SK-N-SH (cell line): ENCODE measurements around the gene MAPK6. TPM values are rescaled to one million over a fixed set of nuclear protein-coding genes. Genes with fewer than 3 reads are reported as not detected.
A peak's percentile ranks its signal among the peaks of the same experiment; 100 is the strongest.

Experiments
- CTCF ChIA-PET: fragments of 300-600, 350-600 bp; formaldehyde crosslinking; extraction: SDS; loops from one replicate; lab custom pipeline; 2021; lab: Yijun Ruan, JAX
- POLR2A ChIA-PET: fragments of 350-600 bp; sonication (Branson Sonifier 250); formaldehyde crosslinking; extraction: SDS; loops from one replicate; lab custom pipeline; 2020; ENCODE audit warnings: antibody characterized with exemption, inconsistent platforms; lab: Yijun Ruan, JAX
- DNase-seq: peaks from one replicate; pipeline ENCODE4 v3.0.0; 2012
- H2AFZ ChIP-seq: fragments of 200-600 bp; sonication (generic); 2 replicates; pipeline ENCODE4 v1.8.1; 2016; ENCODE audit warnings: antibody characterized with exemption, mild to moderate bottlenecking, low read depth
- H3F3A ChIP-seq: fragments of 200-600 bp; sonication (generic); replicated peaks from 2 replicates; pipeline ENCODE3; 2016; ENCODE audit warnings: antibody characterized with exemption, mild to moderate bottlenecking; ENCODE audit not compliant: insufficient read depth
- H3K27ac ChIP-seq, 2 experiments: fragments of 200-500 bp in 1 of 2; fragments of 200-600 bp in 1 of 2; sonication (Bioruptor generic) in 1 of 2; sonication (generic), shearing (Covaris generic) in 1 of 2; 2 replicates each; pipeline versions ENCODE4 v1.5.1 to v1.6.1; 2014 to 2016; ENCODE audit warnings: low read depth in 2 of 2, inconsistent platforms in 1 of 2, low read length in 1 of 2, mild to moderate bottlenecking in 1 of 2, mixed read lengths in 1 of 2
- H3K27me3 ChIP-seq: fragments of 200-600 bp; sonication (generic), shearing (Covaris generic); 2 replicates; pipeline ENCODE4 v1.6.1; 2016; ENCODE audit warnings: mixed run types; ENCODE audit not compliant: insufficient read depth
- H3K36me3 ChIP-seq, 2 experiments: fragments of 200-500 bp in 1 of 2; fragments of 200-600 bp in 1 of 2; sonication (Bioruptor generic) in 1 of 2; sonication (generic) in 1 of 2; replicated peaks in 1 of 2; 2 replicates each; pipeline versions ENCODE3 to v1.5.1; 2014 to 2016; ENCODE audit warnings: low read length in 1 of 2, mild to moderate bottlenecking in 1 of 2; ENCODE audit not compliant: insufficient read depth in 2 of 2, control insufficient read depth in 1 of 2
- H3K4me1 ChIP-seq, 2 experiments: fragments of 200-500 bp in 1 of 2; fragments of 200-600 bp in 1 of 2; sonication (Bioruptor generic) in 1 of 2; sonication (generic), shearing (Covaris generic) in 1 of 2; 2 replicates each; pipeline versions ENCODE4 v1.5.1 to v1.6.1; 2014 to 2016; ENCODE audit warnings: low read depth in 1 of 2, low read length in 1 of 2, mixed run types in 1 of 2; ENCODE audit not compliant: insufficient read depth in 2 of 2, control insufficient read depth in 1 of 2
- H3K4me2 ChIP-seq: fragments of 200-600 bp; sonication (generic), shearing (Covaris generic); 2 replicates; pipeline ENCODE4 v1.6.1; 2017; ENCODE audit warnings: mixed run types
- H3K4me3 ChIP-seq, 2 experiments: fragments of 200-500 bp in 1 of 2; fragments of 200-600 bp in 1 of 2; sonication (Bioruptor generic) in 1 of 2; sonication (generic), shearing (Covaris generic) in 1 of 2; 2 replicates each; pipeline versions ENCODE4 v1.5.1 to v1.8.1; 2014 to 2016; ENCODE audit warnings: low read depth in 2 of 2, inconsistent platforms in 1 of 2, low read length in 1 of 2, mild to moderate bottlenecking in 1 of 2, mixed read lengths in 1 of 2, moderate library complexity in 1 of 2
- H3K79me2 ChIP-seq: fragments of 200-600 bp; sonication (generic); 2 replicates; pipeline ENCODE4 v1.8.1; 2017; ENCODE audit warnings: mild to moderate bottlenecking; ENCODE audit not compliant: insufficient read depth
- H3K9ac ChIP-seq: fragments of 200-600 bp; sonication (generic); 2 replicates; pipeline ENCODE4 v1.6.1; 2017; ENCODE audit warnings: mixed run types
- H3K9me2 ChIP-seq: fragments of 200-600 bp; sonication (generic); 2 replicates; pipeline ENCODE4 v1.6.1; 2017; ENCODE audit warnings: mixed run types
- H3K9me3 ChIP-seq: fragments of 200-600 bp; sonication (generic); 2 replicates; pipeline ENCODE4 v1.6.1; 2017; ENCODE audit warnings: mixed run types, mild to moderate bottlenecking, moderate library complexity
- H4K20me1 ChIP-seq: fragments of 200-600 bp; sonication (generic); 2 replicates; pipeline ENCODE4 v1.6.1; 2017; ENCODE audit warnings: mild to moderate bottlenecking, mixed run types; ENCODE audit not compliant: insufficient read depth
- CHD2 ChIP-seq: fragments of 150-350 bp; IDR thresholded peaks from 2 replicates; pipeline ENCODE4 v1.6.1; 2018; ENCODE audit warnings: low read length; ENCODE audit not compliant: partially characterized antibody
- ELF1 ChIP-seq: IDR thresholded peaks from 2 replicates; pipeline ENCODE4 v1.4.0; 2012
- EP300 ChIP-seq, 2 experiments: IDR thresholded peaks; 2 replicates each; pipeline versions ENCODE4 v1.4.0 to v1.6.1; 2012; ENCODE audit warnings: borderline replicate concordance in 1 of 2, low read depth in 1 of 2, low read length in 1 of 2
- FOSL2 ChIP-seq: IDR thresholded peaks from 2 replicates; pipeline ENCODE4 v1.4.0; 2012; ENCODE audit warnings: low read depth, mild to moderate bottlenecking, moderate library complexity, borderline replicate concordance
- FOXJ3 ChIP-seq: sonication (generic); formaldehyde crosslinking; IDR thresholded peaks from 2 replicates; pipeline ENCODE4 v1.5.1; 2020; ENCODE audit warnings: mild to moderate bottlenecking, missing genetic modification reagents
- FOXM1 ChIP-seq: IDR thresholded peaks from 2 replicates; pipeline ENCODE4 v1.4.0; 2012; ENCODE audit warnings: low read depth, mild to moderate bottlenecking
- GABPA ChIP-seq: IDR thresholded peaks from 2 replicates; pipeline ENCODE4 v1.4.0; 2012; ENCODE audit warnings: low read depth, mild to moderate bottlenecking
- MEF2A ChIP-seq: IDR thresholded peaks from 2 replicates; pipeline ENCODE4 v1.4.0; 2012; ENCODE audit warnings: low read depth, borderline replicate concordance
- NRF1 ChIP-seq: IDR thresholded peaks from 2 replicates; pipeline ENCODE4 v1.6.1; 2012; ENCODE audit warnings: low read depth, mild to moderate bottlenecking, low read length
- POLR2AphosphoS5 ChIP-seq: IDR thresholded peaks from 2 replicates; pipeline ENCODE4 v1.6.1; 2012; ENCODE audit warnings: low read depth, low read length
- RAD21 ChIP-seq: IDR thresholded peaks from 2 replicates; pipeline ENCODE4 v1.6.1; 2012; ENCODE audit warnings: mild to moderate bottlenecking, low read length
- RCOR1 ChIP-seq: fragments of 150-350 bp; IDR thresholded peaks from 2 replicates; pipeline ENCODE4 v1.6.1; 2017; ENCODE audit warnings: antibody characterized with exemption, low read length
- SMC3 ChIP-seq: IDR thresholded peaks from 2 replicates; pipeline ENCODE4 v1.6.1; 2012; ENCODE audit warnings: low read depth, low read length, improper control_type of control experiment
- TEAD4 ChIP-seq: IDR thresholded peaks from 2 replicates; pipeline ENCODE4 v1.4.0; 2012; ENCODE audit warnings: mild to moderate bottlenecking, borderline replicate concordance; ENCODE audit not compliant: insufficient read depth
- YY1 ChIP-seq: IDR thresholded peaks from 2 replicates; pipeline ENCODE4 v1.4.0; 2012; ENCODE audit warnings: low read depth, mild to moderate bottlenecking
- WGBS: methylation state at CpG from one replicate; pipeline ENCODE4 v1.1.6; 2017; ENCODE audit warnings: low lambda C conversion rate; 5-methylcytosine and 5-hydroxymethylcytosine counted together
- polyA plus RNA-seq, 3 experiments: library from polyadenylated mRNA; depleted of rRNA; stranded (reverse); fragments of >200 nt; gene quantifications; 2 replicates each; pipeline ENCODE4 v1.2.3, GENCODE V29; 2012
- TF ChIP-seq, protein P1 (sequence below): IDR thresholded peaks from 2 replicates; pipeline ENCODE4 v1.6.1; 2012; ENCODE audit warnings: mild to moderate bottlenecking, low read depth, low read length, moderate library complexity
- TF ChIP-seq, protein P2 (sequence below): fragments of 200-600 bp; sonication (generic); IDR thresholded peaks from 2 replicates; pipeline ENCODE4 v1.6.1; 2017; ENCODE audit warnings: antibody characterized with exemption, mild to moderate bottlenecking, moderate library complexity
- TF ChIP-seq, protein P3 (sequence below): fragments of 150-350 bp; IDR thresholded peaks from 2 replicates; pipeline ENCODE4 v1.6.1; 2016; ENCODE audit warnings: mild to moderate bottlenecking, low read depth, low read length
- TF ChIP-seq, protein P4 (sequence below): IDR thresholded peaks from 2 replicates; pipeline ENCODE4 v1.4.0; 2012; ENCODE audit warnings: low read depth

The MAPK6 gene
- polyA plus RNA-seq, 1 of the 3 experiments (the other 2 are of a cell fraction): 16.9 TPM

DNA sequence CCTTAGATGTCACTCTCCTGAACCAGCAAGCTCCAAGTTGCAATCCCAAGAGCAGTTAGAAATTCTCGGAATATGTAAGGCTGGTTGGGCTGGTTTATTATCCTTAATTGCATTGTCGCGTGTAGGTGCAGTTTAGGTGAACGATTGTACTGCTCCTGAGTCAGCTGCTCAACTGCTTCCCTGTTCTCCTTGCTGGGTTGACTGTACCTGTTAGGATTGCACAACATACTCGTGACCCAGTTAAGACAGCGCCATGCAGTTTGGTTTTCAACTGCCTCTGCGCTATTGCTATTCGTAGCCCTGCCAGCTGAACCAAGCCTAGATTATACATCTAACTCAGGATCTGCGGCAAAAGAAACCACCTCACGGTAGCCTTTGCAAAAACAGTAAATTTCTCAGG, 52.6 kb downstream of the MAPK6 start:
- Histone ChIP-seq H3K9ac (no peak overlapping the region), H3K36me3 (peaks cover 0 to 1% of the 10 kb centered on the region in 2 experiments), H3K4me1 (0 out of 4 replicates have a peak, but pooled peaks cover 0 to 4% of the 10 kb centered on the region in 2 experiments), H2AFZ (no peak overlapping the region), H3F3A (peaks cover 21% of the 10 kb centered on the region), H3K4me2 (no peak overlapping the region), H3K9me3 (no peaks in the 10 kb centered on the region), H4K20me1 (no peaks in the 10 kb centered on the region), H3K4me3 (no peak overlapping the region), H3K27ac (no peak overlapping the region), H3K27me3 (no peaks in the 10 kb centered on the region), H3K79me2 (no peaks in the 10 kb centered on the region), H3K9me2 (no peaks in the 10 kb centered on the region)
- no peak for DNase-seq
- CTCF ChIA-PET: interaction anchor here (1.2 to 1.5 kb wide), 2 partner anchors 9 kb away, joined by 4 to 6 read pairs; no protein-coding TSS in a partner anchor
- POLR2A ChIA-PET: no interaction called here
- no peak for TF ChIP-seq MEF2A
- TF ChIP-seq FOSL2: no peak
- 85% methylated on average over 10 of the region's 10 CpGs for WGBS

DNA sequence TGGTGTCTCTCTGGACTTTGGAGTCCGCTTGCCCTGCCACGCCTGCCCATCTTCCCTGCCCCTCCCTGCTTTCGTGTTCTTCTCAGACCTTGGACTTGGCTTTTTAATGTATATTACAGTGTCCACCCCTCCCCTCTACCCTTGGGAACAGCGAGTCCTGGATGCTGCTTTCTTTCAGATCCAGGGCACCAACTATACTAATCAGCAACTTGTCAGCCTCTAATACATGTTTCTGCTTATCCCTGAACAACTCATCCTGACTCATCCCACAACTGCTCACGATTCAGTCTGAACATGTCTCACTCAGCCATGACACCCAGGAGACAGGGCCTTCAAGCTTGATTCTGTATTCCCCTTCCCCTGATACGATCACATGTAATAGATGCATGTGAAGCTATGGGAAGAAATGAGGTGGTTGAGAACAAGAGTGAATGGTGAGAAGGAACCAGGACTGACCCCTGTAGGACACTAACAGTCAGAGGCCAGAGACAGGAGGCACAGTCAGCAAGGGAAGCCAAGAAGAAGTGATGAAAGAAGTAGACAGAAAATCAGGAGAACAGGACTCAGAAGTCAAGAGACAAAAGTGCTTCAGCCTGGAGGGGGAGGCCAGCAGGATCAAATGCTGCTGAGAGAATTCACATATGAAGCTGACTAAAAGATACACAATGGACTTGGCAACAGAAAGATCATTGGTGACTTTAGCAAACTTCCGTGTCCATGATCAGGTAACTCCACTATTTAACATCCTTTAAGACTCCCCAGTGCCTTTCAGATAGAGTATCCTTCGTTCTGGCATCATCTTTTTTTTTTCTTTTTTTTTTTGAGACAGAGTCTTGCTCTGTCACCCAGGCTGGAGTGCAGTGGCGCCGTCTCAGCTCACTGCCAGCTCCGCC, 58.1 kb downstream of the MAPK6 start:
- ChIA-PET CTCF (interaction anchor here (1.0 to 2.1 kb wide), 6 partner anchors 8 to 149 kb away, joined by 3 to 14 read pairs (median 8); partner anchors contain the start of gene MAPK6), POLR2A (no interaction called here)
- no peak for DNase-seq
- TF ChIP-seq, protein P1, sequence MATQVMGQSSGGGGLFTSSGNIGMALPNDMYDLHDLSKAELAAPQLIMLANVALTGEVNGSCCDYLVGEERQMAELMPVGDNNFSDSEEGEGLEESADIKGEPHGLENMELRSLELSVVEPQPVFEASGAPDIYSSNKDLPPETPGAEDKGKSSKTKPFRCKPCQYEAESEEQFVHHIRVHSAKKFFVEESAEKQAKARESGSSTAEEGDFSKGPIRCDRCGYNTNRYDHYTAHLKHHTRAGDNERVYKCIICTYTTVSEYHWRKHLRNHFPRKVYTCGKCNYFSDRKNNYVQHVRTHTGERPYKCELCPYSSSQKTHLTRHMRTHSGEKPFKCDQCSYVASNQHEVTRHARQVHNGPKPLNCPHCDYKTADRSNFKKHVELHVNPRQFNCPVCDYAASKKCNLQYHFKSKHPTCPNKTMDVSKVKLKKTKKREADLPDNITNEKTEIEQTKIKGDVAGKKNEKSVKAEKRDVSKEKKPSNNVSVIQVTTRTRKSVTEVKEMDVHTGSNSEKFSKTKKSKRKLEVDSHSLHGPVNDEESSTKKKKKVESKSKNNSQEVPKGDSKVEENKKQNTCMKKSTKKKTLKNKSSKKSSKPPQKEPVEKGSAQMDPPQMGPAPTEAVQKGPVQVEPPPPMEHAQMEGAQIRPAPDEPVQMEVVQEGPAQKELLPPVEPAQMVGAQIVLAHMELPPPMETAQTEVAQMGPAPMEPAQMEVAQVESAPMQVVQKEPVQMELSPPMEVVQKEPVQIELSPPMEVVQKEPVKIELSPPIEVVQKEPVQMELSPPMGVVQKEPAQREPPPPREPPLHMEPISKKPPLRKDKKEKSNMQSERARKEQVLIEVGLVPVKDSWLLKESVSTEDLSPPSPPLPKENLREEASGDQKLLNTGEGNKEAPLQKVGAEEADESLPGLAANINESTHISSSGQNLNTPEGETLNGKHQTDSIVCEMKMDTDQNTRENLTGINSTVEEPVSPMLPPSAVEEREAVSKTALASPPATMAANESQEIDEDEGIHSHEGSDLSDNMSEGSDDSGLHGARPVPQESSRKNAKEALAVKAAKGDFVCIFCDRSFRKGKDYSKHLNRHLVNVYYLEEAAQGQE: no peak
- no peak for TF ChIP-seq CHD2
- TF ChIP-seq, protein P2, sequence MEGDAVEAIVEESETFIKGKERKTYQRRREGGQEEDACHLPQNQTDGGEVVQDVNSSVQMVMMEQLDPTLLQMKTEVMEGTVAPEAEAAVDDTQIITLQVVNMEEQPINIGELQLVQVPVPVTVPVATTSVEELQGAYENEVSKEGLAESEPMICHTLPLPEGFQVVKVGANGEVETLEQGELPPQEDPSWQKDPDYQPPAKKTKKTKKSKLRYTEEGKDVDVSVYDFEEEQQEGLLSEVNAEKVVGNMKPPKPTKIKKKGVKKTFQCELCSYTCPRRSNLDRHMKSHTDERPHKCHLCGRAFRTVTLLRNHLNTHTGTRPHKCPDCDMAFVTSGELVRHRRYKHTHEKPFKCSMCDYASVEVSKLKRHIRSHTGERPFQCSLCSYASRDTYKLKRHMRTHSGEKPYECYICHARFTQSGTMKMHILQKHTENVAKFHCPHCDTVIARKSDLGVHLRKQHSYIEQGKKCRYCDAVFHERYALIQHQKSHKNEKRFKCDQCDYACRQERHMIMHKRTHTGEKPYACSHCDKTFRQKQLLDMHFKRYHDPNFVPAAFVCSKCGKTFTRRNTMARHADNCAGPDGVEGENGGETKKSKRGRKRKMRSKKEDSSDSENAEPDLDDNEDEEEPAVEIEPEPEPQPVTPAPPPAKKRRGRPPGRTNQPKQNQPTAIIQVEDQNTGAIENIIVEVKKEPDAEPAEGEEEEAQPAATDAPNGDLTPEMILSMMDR: no peak; the same call in 1 of the 2 replicates
- TF ChIP-seq, protein P3, sequence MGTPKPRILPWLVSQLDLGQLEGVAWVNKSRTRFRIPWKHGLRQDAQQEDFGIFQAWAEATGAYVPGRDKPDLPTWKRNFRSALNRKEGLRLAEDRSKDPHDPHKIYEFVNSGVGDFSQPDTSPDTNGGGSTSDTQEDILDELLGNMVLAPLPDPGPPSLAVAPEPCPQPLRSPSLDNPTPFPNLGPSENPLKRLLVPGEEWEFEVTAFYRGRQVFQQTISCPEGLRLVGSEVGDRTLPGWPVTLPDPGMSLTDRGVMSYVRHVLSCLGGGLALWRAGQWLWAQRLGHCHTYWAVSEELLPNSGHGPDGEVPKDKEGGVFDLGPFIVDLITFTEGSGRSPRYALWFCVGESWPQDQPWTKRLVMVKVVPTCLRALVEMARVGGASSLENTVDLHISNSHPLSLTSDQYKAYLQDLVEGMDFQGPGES: no peak
- no peak for TF ChIP-seq RAD21
- TF ChIP-seq, protein P4, sequence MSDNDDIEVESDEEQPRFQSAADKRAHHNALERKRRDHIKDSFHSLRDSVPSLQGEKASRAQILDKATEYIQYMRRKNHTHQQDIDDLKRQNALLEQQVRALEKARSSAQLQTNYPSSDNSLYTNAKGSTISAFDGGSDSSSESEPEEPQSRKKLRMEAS: no peak
- TF ChIP-seq GABPA: no peak
- no peak for TF ChIP-seq TEAD4
- TF ChIP-seq ELF1: no peak
- no peak for TF ChIP-seq YY1
- peak in 1 of 2 experiments; percentile 64; a peak in 1 of 4 replicates for TF ChIP-seq EP300 (IDR thresholded peaks at IDR 0.05; ENCODE audit: borderline replicate concordance in 1 of 2, low read depth in 1 of 2, low read length in 1 of 2)
- TF ChIP-seq FOXM1: no peak
- no peak for TF ChIP-seq RCOR1
- no peak for TF ChIP-seq FOXJ3 (CRISPR knock-in tag)
- no peak for TF ChIP-seq SMC3
- no peak for TF ChIP-seq NRF1
- peak; percentile 59; the same call in 1 of the 2 replicates for TF ChIP-seq POLR2AphosphoS5

More for the DNA sequence above, 58.1 kb downstream of the MAPK6 start:
- Histone ChIP-seq H4K20me1 (no peaks in the 10 kb centered on the region), H3K9ac (peak overlapping the region; percentile 18; the same call in 1 of the 2 replicates), H3K79me2 (no peaks in the 10 kb centered on the region), H3K4me3 (no peak overlapping the region), H3K4me2 (peak overlapping the region; percentile 29; the same call in 1 of the 2 replicates), H3K9me3 (no peaks in the 10 kb centered on the region), H3K36me3 (no peaks in the 10 kb centered on the region), H2AFZ (peak overlapping the region; percentile 54), H3K27me3 (no peaks in the 10 kb centered on the region), H3F3A (peaks cover 13% of the 10 kb centered on the region), H3K27ac (peak overlapping the region in 1 of 2 experiments; percentile 79; a peak in 3 of 4 replicates), H3K9me2 (no peaks in the 10 kb centered on the region), H3K4me1 (peaks cover 0 to 12% of the 10 kb centered on the region in 2 experiments; a peak in 1 of 4 replicates)
- 67% methylated on average over 11 of the region's 11 CpGs for WGBS
